Measurements from ENCODE around the gene MAP2K4.

Gene MAP2K4

GRCh38 chr17:12127177-12127576 lies 106.5 kb downstream of the MAP2K4 start:
- DNase-seq (ENCODE audit: low spot score) (no peak), ATAC-seq (ENCODE audit: low read depth) (no peak)
- H3K27ac ChIP-seq (ENCODE audit: poor library complexity, severe bottlenecking), result no peak overlapping the region
- H3K9me3 ChIP-seq (ENCODE audit: severe bottlenecking), result no peaks in the 10 kb centered on the region
- no peak overlapping the region for H3K4me3 ChIP-seq (ENCODE audit: severe bottlenecking)
- H3K4me1 ChIP-seq (ENCODE audit: insufficient read depth, poor library complexity, severe bottlenecking), result no peaks in the 10 kb centered on the region
- no peaks in the 10 kb centered on the region for H3K27me3 ChIP-seq (ENCODE audit: insufficient read depth, poor library complexity, severe bottlenecking)
- H3K36me3 ChIP-seq (ENCODE audit: low read depth), result peaks cover 57% of the 10 kb centered on the region
- TF ChIP-seq, protein P1, sequence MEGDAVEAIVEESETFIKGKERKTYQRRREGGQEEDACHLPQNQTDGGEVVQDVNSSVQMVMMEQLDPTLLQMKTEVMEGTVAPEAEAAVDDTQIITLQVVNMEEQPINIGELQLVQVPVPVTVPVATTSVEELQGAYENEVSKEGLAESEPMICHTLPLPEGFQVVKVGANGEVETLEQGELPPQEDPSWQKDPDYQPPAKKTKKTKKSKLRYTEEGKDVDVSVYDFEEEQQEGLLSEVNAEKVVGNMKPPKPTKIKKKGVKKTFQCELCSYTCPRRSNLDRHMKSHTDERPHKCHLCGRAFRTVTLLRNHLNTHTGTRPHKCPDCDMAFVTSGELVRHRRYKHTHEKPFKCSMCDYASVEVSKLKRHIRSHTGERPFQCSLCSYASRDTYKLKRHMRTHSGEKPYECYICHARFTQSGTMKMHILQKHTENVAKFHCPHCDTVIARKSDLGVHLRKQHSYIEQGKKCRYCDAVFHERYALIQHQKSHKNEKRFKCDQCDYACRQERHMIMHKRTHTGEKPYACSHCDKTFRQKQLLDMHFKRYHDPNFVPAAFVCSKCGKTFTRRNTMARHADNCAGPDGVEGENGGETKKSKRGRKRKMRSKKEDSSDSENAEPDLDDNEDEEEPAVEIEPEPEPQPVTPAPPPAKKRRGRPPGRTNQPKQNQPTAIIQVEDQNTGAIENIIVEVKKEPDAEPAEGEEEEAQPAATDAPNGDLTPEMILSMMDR (IDR thresholded peaks at IDR 0.05; ENCODE audit: poor library complexity, severe bottlenecking), result no peak

DNA sequence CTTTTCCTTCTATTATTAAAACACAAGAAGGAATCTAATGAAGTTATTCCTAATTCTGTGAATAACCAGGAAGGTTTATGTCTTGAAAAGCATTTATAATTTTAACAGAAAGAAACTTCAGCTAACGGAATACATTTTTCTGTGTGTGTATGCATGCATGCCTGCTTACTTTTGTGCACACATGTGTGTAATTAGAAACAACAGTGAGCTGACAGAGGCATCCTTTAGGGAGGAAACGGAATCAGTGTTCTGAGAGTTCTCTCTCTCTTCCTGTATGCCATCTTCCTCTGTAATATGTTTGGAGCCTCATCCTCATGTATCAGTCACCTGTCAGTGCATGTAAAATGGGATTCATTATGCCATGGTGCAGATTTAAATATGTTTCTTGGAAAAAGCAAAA lies 107.0 kb downstream of the MAP2K4 start:
- Histone ChIP-seq H3K9me3 (ENCODE audit: severe bottlenecking) (no peaks in the 10 kb centered on the region), H3K27ac (ENCODE audit: poor library complexity, severe bottlenecking) (no peak overlapping the region), H3K4me1 (ENCODE audit: insufficient read depth, poor library complexity, severe bottlenecking) (no peaks in the 10 kb centered on the region), H3K27me3 (ENCODE audit: insufficient read depth, poor library complexity, severe bottlenecking) (no peaks in the 10 kb centered on the region), H3K4me3 (ENCODE audit: severe bottlenecking) (no peak overlapping the region), H3K36me3 (ENCODE audit: low read depth) (peaks cover 54% of the 10 kb centered on the region)
- ATAC-seq (ENCODE audit: low read depth), result no peak
- no peak for DNase-seq (ENCODE audit: low spot score)
- TF ChIP-seq, protein P1 (IDR thresholded peaks at IDR 0.05; ENCODE audit: poor library complexity, severe bottlenecking), result no peak

- Histone ChIP-seq H3K4me3 (ENCODE audit: severe bottlenecking) (no peak overlapping the region), H3K27me3 (ENCODE audit: insufficient read depth, poor library complexity, severe bottlenecking) (no peaks in the 10 kb centered on the region), H3K9me3 (ENCODE audit: severe bottlenecking) (no peaks in the 10 kb centered on the region), H3K4me1 (ENCODE audit: insufficient read depth, poor library complexity, severe bottlenecking) (no peaks in the 10 kb centered on the region), H3K36me3 (ENCODE audit: low read depth) (peaks cover 52% of the 10 kb centered on the region), H3K27ac (ENCODE audit: poor library complexity, severe bottlenecking) (no peak overlapping the region)
- TF ChIP-seq, protein P1 (IDR thresholded peaks at IDR 0.05; ENCODE audit: poor library complexity, severe bottlenecking), result no peak
- DNase-seq (ENCODE audit: low spot score), result no peak
- ATAC-seq (ENCODE audit: low read depth), result no peak
Measured at GRCh38 chr17:12128946-12129345, 108.3 kb downstream of the MAP2K4 start.

- Histone ChIP-seq H3K4me3 (ENCODE audit: severe bottlenecking) (no peak overlapping the region), H3K36me3 (ENCODE audit: low read depth) (peaks cover 41% of the 10 kb centered on the region), H3K9me3 (ENCODE audit: severe bottlenecking) (no peaks in the 10 kb centered on the region), H3K27ac (ENCODE audit: poor library complexity, severe bottlenecking) (no peak overlapping the region), H3K27me3 (ENCODE audit: insufficient read depth, poor library complexity, severe bottlenecking) (no peaks in the 10 kb centered on the region), H3K4me1 (ENCODE audit: insufficient read depth, poor library complexity, severe bottlenecking) (no peaks in the 10 kb centered on the region)
- no peak for DNase-seq (ENCODE audit: low spot score)
- TF ChIP-seq, protein P1 (IDR thresholded peaks at IDR 0.05; ENCODE audit: poor library complexity, severe bottlenecking), result no peak
- no peak for ATAC-seq (ENCODE audit: low read depth)
Measured at GRCh38 chr17:12133183-12133582, 112.5 kb downstream of the MAP2K4 start.

DNA sequence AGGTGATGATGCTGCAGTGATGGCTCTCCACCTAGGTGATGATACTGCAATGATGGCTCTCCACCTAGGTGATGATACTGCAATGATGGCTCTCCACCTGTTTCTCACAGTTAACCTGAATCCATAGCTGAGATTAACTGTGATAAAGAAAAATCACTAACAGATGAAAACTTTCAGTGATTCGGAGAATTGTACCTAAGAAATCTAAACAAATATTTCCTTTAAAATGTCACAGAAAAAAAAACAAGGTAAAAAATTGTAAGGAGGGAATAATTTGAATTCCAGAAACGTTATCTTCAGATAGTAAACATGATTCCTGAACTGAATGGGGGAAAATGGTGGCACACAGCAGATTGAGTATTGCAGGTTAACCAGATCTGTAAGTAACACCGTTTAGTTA lies 113.4 kb downstream of the MAP2K4 start:
- TF ChIP-seq, protein P1 (IDR thresholded peaks at IDR 0.05; ENCODE audit: poor library complexity, severe bottlenecking), result no peak
- ATAC-seq (ENCODE audit: low read depth) (no peak), DNase-seq (ENCODE audit: low spot score) (no peak)
- Histone ChIP-seq H3K4me3 (ENCODE audit: severe bottlenecking) (no peak overlapping the region), H3K27me3 (ENCODE audit: insufficient read depth, poor library complexity, severe bottlenecking) (no peaks in the 10 kb centered on the region), H3K27ac (ENCODE audit: poor library complexity, severe bottlenecking) (no peak overlapping the region), H3K9me3 (ENCODE audit: severe bottlenecking) (no peaks in the 10 kb centered on the region), H3K36me3 (ENCODE audit: low read depth) (peaks cover 34% of the 10 kb centered on the region), H3K4me1 (ENCODE audit: insufficient read depth, poor library complexity, severe bottlenecking) (no peaks in the 10 kb centered on the region)

Measured in RWPE2 (cell line).